ENCODE data around the gene DNAJB6.
A peak's percentile ranks its signal among the peaks of the same experiment; 100 is the strongest.

Gene DNAJB6

GRCh38 chr7:157306846-157307838, 29.7 kb upstream of the DNAJB6 start:
- TF ChIP-seq CTCF (IDR thresholded peaks at IDR 0.05; ENCODE audit: control extremely low read depth, extremely low read depth, low read depth, missing control alignments): no peak
- CTCF ChIA-PET: interaction anchor here (2.0 kb wide), 1 partner anchor 34 kb away, joined by 6 read pairs; no protein-coding TSS in a partner anchor
- POLR2A ChIA-PET: interaction anchor here (0.5 kb wide), 1 partner anchor 44 kb away, joined by 4 read pairs; no protein-coding TSS in a partner anchor
- no peak for DNase-seq (ENCODE audit: extremely low spot score)

DNA sequence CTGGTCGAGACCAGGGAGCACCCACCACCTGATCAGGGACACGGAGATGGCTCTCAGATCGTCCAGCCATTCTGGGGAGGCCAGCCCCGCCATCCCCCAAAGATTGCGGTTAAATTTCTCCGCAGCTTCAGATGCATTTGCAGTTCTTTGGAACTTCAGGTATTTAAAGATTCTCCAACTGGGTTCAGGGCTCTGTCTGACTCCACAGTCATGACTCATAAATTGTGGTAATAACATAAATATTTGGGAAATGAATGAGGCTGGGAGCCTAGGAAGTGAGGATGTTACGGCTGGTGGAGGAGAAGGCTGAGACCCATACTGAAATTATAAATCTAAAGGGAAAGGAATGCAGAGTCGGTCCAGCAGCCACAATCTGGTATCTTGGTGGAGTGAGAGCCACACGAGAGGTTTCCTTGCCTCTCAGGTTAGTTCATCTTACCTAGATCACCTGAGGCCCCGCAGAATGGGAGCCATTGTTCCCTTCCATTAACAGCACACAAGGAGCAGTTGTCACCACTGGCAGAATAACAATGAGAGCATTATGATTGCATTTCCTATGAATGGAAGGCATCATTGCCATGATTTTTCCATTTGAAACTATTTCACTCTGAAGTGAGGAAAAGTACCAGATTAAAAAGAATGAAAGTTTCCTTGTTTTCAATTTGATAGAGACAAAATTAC, 26.7 kb upstream of the DNAJB6 start:
- no peak for DNase-seq (ENCODE audit: extremely low spot score)
- TF ChIP-seq CTCF (IDR thresholded peaks at IDR 0.05; ENCODE audit: control extremely low read depth, extremely low read depth, low read depth, missing control alignments): no peak
- POLR2A ChIA-PET: no interaction called here
- CTCF ChIA-PET: no interaction called here

DNA sequence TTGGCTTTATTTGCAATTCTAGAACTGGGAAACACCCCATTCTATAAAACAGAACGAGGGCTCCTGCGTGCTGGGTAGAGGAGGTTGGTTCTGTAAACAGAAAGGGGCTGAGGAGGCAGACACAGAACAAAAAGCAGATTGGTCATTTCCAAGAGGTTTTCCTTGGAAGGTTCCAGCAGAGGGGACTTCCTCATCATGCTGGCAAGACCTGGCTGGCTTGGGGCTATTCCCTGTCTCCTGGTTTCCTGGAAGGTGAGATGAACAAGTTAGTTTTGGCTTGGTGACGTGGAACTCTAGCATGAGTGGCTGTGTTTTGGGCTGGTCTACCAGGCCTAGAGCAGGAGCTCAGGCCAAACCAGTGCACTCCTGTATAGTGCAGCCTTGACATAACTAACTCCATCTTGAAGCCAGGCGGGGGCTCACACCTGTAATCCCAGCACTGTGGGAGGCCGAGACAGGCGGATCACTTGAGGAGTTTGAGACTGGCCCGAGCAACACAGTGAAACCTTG, 26.1 kb upstream of the DNAJB6 start:
- CTCF ChIA-PET: no interaction called here
- POLR2A ChIA-PET: no interaction called here
- no peak for TF ChIP-seq CTCF (IDR thresholded peaks at IDR 0.05; ENCODE audit: control extremely low read depth, extremely low read depth, low read depth, missing control alignments)
- DNase-seq (ENCODE audit: extremely low spot score): no peak

DNA sequence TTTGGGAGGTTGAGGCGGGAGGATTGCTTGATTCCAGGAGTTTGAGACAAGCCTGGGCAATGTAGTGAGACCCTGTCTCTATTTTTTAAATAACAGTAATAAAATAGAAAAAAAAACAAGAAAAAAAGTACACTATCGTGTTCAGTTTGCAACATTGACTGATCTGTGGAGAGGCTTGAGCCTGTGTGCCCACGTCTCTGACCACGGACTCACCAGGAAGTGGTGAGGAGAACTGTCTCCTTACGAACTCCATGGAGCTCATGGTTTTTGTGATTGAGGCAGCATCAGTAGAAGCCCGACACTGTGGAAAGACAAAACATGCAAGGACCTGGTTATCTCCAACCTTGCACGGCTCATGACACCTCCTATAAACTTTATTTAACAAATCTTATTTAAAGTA, 23.9 kb upstream of the DNAJB6 start:
- DNase-seq (ENCODE audit: extremely low spot score): no peak
- POLR2A ChIA-PET: no interaction called here
- CTCF ChIA-PET: interaction anchor here (1.5 kb wide), 1 partner anchor 39 kb away, joined by 3 read pairs; no protein-coding TSS in a partner anchor
- no peak for TF ChIP-seq CTCF (IDR thresholded peaks at IDR 0.05; ENCODE audit: control extremely low read depth, extremely low read depth, low read depth, missing control alignments)

- no peak for TF ChIP-seq CTCF (IDR thresholded peaks at IDR 0.05; ENCODE audit: control extremely low read depth, extremely low read depth, low read depth, missing control alignments)
- DNase-seq (ENCODE audit: extremely low spot score): no peak
- CTCF ChIA-PET: interaction anchor here (1.5 kb wide), 1 partner anchor 28 kb away, joined by 3 read pairs; no protein-coding TSS in a partner anchor
- POLR2A ChIA-PET: interaction anchor here (0.6 kb wide), 1 partner anchor 1061 kb away, joined by 3 read pairs; no protein-coding TSS in a partner anchor
These were observed 23.2 kb upstream of the DNAJB6 start for GRCh38 chr7:157313645-157314044.

DNA sequence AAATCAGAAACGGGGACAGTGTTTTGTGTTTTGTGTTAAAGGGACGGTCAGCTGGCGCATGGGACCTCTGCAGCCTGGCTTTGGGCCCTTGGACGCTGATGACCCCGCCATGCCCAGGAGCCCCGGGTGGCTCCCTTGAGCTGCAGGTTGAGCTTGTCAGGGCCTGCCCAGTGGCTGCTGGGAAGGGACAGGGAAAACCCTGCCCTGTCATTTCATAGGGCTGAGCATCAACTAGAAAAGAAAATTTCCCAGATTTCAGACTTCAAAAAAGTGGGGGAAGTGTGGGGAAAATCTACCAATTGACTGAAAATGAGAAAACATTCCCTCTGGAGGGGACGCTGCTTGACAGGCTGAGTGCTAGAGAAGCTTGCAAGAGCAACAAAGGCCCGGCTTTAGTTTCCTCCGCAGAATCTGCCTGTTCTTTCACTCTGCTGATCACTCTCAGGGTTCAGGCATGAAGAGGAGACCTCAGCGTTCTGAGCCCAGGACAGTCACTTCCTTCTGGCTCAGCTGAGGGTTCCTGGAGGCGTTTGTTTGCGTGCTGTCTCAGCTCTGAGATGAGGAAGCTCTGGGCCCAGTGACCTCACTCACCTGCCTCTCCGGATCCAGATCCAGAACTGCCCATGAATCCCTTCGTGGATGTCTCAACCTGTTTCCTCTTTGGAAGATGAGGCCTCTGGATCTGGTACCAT, 18.6 kb upstream of the DNAJB6 start:
- CTCF ChIA-PET: no interaction called here
- POLR2A ChIA-PET: no interaction called here
- peak; percentile 71 for DNase-seq (ENCODE audit: extremely low spot score)
- no peak for TF ChIP-seq CTCF (IDR thresholded peaks at IDR 0.05; ENCODE audit: control extremely low read depth, extremely low read depth, low read depth, missing control alignments)
